SU-DHL-6 (cell line): Measurements from ENCODE around the gene RABL2B.
"Not testable (repeated sequence)": the region's sequence is repeated elsewhere in the genome, so short reads cannot be mapped to it uniquely, and the experiment has no call there.

Experiments used
- EZH2phosphoT487 ChIP-seq: fragments of 200-600 bp; sonication (generic), shearing (Covaris generic); conservative IDR thresholded peaks from 2 replicates; pipeline ENCODE4 v1.6.1; 2018; ENCODE audit warnings: mild to moderate bottlenecking, antibody characterized with exemption, low read length, moderate library complexity, mixed read lengths
- TF ChIP-seq, protein P1 (sequence below): fragments of 200-600 bp; sonication (generic); IDR thresholded peaks from one replicate; pipeline ENCODE4 v1.5.1; 2017; ENCODE audit warnings: antibody characterized with exemption, mild to moderate bottlenecking, low read length, moderate library complexity; ENCODE audit not compliant: insufficient read depth, poor library complexity, severe bottlenecking

DNA sequence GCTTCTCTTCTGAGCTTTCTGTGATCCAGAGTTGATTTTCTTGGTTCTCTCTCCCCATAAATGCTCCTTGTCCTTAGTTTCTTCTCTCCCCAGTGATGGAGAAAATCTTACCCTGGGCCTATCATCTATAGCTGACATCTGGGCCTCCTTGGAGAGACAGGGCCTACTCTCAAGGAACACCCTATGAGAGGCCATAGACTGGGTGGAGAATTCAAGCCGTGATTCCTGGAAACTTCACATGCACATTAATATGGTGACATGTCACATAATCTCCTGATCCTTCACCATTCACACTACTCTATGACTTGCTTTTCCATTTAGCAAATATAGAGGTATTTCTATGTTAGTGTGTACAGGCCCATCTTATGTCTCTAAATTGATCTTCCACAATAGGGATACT lies 35.9 kb downstream of the RABL2B start:
- TF ChIP-seq, protein P1, sequence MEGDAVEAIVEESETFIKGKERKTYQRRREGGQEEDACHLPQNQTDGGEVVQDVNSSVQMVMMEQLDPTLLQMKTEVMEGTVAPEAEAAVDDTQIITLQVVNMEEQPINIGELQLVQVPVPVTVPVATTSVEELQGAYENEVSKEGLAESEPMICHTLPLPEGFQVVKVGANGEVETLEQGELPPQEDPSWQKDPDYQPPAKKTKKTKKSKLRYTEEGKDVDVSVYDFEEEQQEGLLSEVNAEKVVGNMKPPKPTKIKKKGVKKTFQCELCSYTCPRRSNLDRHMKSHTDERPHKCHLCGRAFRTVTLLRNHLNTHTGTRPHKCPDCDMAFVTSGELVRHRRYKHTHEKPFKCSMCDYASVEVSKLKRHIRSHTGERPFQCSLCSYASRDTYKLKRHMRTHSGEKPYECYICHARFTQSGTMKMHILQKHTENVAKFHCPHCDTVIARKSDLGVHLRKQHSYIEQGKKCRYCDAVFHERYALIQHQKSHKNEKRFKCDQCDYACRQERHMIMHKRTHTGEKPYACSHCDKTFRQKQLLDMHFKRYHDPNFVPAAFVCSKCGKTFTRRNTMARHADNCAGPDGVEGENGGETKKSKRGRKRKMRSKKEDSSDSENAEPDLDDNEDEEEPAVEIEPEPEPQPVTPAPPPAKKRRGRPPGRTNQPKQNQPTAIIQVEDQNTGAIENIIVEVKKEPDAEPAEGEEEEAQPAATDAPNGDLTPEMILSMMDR, result not testable (repeated sequence)
- not testable (repeated sequence) for TF ChIP-seq EZH2phosphoT487
